Measurements from ENCODE around the gene LNPK.

- TF ChIP-seq CTCF (conservative IDR thresholded peaks at IDR 0.05 in 1 of 2, IDR thresholded peaks at IDR 0.05 in 1 of 2; ENCODE audit: low read depth in 1 of 2, low read length in 2 of 2) (no peak), EZH2 (IDR thresholded peaks at IDR 0.05; ENCODE audit: low read length, missing control alignments) (no peak)
Measured at GRCh38 chr2:175966839-175967238, 35.2 kb downstream of the LNPK start.
